Measurements from ENCODE around the gene HINT3. TPM values are rescaled to one million over a fixed set of nuclear protein-coding genes. Genes with fewer than 3 reads are reported as not detected.
A peak's percentile ranks its signal among the peaks of the same experiment; 100 is the strongest.

HINT3 gene
- total RNA-seq, 5 donors from 2014 or later (not counting 1 experiment from before 2014, with no cell fraction given): 8.5 to 11.7 (median 10.5) TPM

- DNase-seq (no peak), ATAC-seq (replicated peaks in 1 of 4) (no peak)
- peak overlapping the region in 2 of 3 donors; percentile 58 to 62 for H3K4me3 Mint-ChIP-seq
- CTCF ChIA-PET: interaction anchor here (0.6 to 1.5 kb wide), 4 partner anchors 38 to 137 kb away, joined by 3 to 13 read pairs (median 5); partner anchors contain the start of gene HINT3 (in 1 of the 2)
- no peaks in the 10 kb centered on the region for H3K9me3 ChIP-seq
- peaks cover 6 to 11% of the 10 kb centered on the region in 2 experiments for H3K4me1 ChIP-seq (ENCODE audit: control insufficient read depth in 1 of 2, extremely low read depth in 1 of 2, insufficient read depth in 2 of 2, low read length in 2 of 2)
- H3K27me3 ChIP-seq (replicated peaks in 1 of 2; ENCODE audit: control insufficient read depth in 2 of 2, extremely low read depth in 1 of 2, insufficient read depth in 2 of 2, low read length in 1 of 2): no peaks in the 10 kb centered on the region
- H3K4me1 Mint-ChIP-seq: peaks cover 15 to 27% (median 24%) of the 10 kb centered on the region in 3 donors
- peak overlapping the region; percentile 77 to 86 for H3K27ac Mint-ChIP-seq
- H3K27me3 Mint-ChIP-seq: no peaks in the 10 kb centered on the region
- no peak overlapping the region for H3K4me3 ChIP-seq (ENCODE audit: control insufficient read depth in 1 of 2, extremely low read depth in 1 of 2, low read length in 1 of 2)
- H3K36me3 Mint-ChIP-seq: peaks cover 39% of the 10 kb centered on the region
- peaks cover 12 to 43% of the 10 kb centered on the region in 2 donors for H3K36me3 ChIP-seq (ENCODE audit: control insufficient read depth in 2 of 2, extremely low read depth in 1 of 2, insufficient read depth in 1 of 2, low read length in 1 of 2)
- no CpG with 5 or more reads among the region's 4 CpGs for WGBS (ENCODE audit: insufficient coverage)
- peak overlapping the region; percentile 82 for H3K27ac ChIP-seq (ENCODE audit: low read length)
- no peaks in the 10 kb centered on the region for H3K9me3 Mint-ChIP-seq
- POLR2A ChIA-PET: no interaction called here
Measured at GRCh38 chr6:125918230-125918629, 38.3 kb upstream of the HINT3 start.

DNA sequence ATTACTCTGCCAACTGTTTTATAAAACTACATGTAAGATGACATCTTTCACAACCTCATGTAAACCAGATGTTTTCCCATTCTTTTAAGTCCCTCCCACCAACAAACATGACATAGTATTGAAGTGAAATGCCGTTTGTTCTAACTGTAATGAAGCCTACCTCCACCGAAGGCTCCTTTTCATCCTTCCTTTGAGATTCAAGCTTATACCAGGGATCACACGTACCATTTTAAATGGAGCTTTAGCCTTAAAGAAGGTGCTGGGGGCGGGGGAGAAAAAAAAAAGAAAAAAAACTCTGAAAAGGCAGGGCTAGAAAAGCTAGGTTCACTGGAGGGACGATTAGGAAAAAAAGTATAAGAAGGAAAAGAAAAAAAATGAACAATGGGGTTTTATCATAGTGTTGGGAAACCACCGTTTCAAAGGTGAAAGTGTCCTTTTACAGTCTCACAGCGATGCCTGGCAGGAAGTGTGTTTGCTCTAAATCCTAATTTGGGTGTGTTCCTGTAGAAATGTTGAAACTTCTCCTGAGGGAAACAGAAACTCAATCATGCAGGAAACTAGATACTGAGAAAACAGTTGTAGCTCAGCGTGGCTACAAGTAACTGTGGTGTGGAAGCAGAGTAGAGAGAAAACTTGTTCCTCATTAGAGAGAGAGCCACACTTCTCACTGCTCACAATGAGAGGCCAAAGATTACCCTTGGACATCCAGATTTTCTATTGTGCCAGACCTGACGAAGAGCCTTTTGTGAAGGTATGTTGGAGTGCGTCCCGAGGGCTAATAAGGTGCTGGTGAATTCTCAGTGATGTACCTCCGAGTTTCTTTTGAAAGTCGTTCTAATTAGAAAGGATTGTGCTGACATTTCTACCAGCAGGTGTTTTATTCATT is 37.6 kb upstream of the HINT3 start:
- Mint-ChIP-seq H3K36me3 (peaks cover 45% of the 10 kb centered on the region), H3K27ac (peak overlapping the region; percentile 77 to 86), H3K4me3 (peak overlapping the region; percentile 58 to 68 (median 62)), H3K9me3 (no peaks in the 10 kb centered on the region), H3K27me3 (no peaks in the 10 kb centered on the region), H3K4me1 (peaks cover 22 to 34% (median 24%) of the 10 kb centered on the region in 3 donors)
- ChIA-PET CTCF (interaction anchor here (0.6 to 1.5 kb wide), 8 partner anchors 14 to 138 kb away, joined by 3 to 13 read pairs (median 4); partner anchors contain the start of genes HINT3 (in 1 of the 2) and NCOA7 (in 1 of the 2)), POLR2A (interaction anchor here in 1 of 2 donors (0.6 kb wide), 2 partner anchors 130 to 525 kb away, joined by 4 to 5 read pairs; no protein-coding TSS in a partner anchor)
- peaks cover 13 to 47% of the 10 kb centered on the region in 2 donors for H3K36me3 ChIP-seq (ENCODE audit: control insufficient read depth in 2 of 2, extremely low read depth in 1 of 2, insufficient read depth in 1 of 2, low read length in 1 of 2)
- H3K4me1 ChIP-seq (ENCODE audit: control insufficient read depth in 1 of 2, extremely low read depth in 1 of 2, insufficient read depth in 2 of 2, low read length in 2 of 2): peaks cover 6 to 11% of the 10 kb centered on the region in 2 experiments
- H3K27ac ChIP-seq (ENCODE audit: low read length): peak overlapping the region; percentile 82
- 10% methylated on average over 7 of the region's 13 CpGs for WGBS (ENCODE audit: insufficient coverage)
- no peak overlapping the region for H3K4me3 ChIP-seq (ENCODE audit: control insufficient read depth in 1 of 2, extremely low read depth in 1 of 2, low read length in 1 of 2)
- no peaks in the 10 kb centered on the region for H3K9me3 ChIP-seq
- H3K27me3 ChIP-seq (replicated peaks in 1 of 2; ENCODE audit: control insufficient read depth in 2 of 2, extremely low read depth in 1 of 2, insufficient read depth in 2 of 2, low read length in 1 of 2): no peaks in the 10 kb centered on the region
- ATAC-seq (replicated peaks in 1 of 4): peak; percentile 73 to 98 (median 84)
- peak in 28 of 35 experiments; percentile 5 to 79 (median 30) for DNase-seq

- Mint-ChIP-seq H3K4me3 (peak overlapping the region; percentile 58 to 68 (median 62)), H3K27ac (peak overlapping the region; percentile 77 to 86), H3K9me3 (no peaks in the 10 kb centered on the region), H3K4me1 (peaks cover 22 to 36% (median 24%) of the 10 kb centered on the region in 3 donors), H3K27me3 (no peaks in the 10 kb centered on the region), H3K36me3 (peaks cover 50% of the 10 kb centered on the region)
- DNase-seq (no peak), ATAC-seq (replicated peaks in 1 of 4) (no peak)
- H3K27me3 ChIP-seq (replicated peaks in 1 of 2; ENCODE audit: control insufficient read depth in 2 of 2, extremely low read depth in 1 of 2, insufficient read depth in 2 of 2, low read length in 1 of 2): no peaks in the 10 kb centered on the region
- no peaks in the 10 kb centered on the region for H3K9me3 ChIP-seq
- ChIA-PET POLR2A (interaction anchor here (0.5 to 0.6 kb wide), 2 partner anchors 52 to 142 kb away, joined by 3 to 5 read pairs; no protein-coding TSS in a partner anchor), CTCF (interaction anchor here in 1 of 2 donors (0.9 to 1.4 kb wide), 5 partner anchors 15 to 138 kb away, joined by 3 to 8 read pairs (median 5); partner anchors contain the start of genes HINT3 and NCOA7)
- H3K4me3 ChIP-seq (ENCODE audit: control insufficient read depth in 1 of 2, extremely low read depth in 1 of 2, low read length in 1 of 2): no peak overlapping the region
- H3K36me3 ChIP-seq (ENCODE audit: control insufficient read depth in 2 of 2, extremely low read depth in 1 of 2, insufficient read depth in 1 of 2, low read length in 1 of 2): peaks cover 13 to 53% of the 10 kb centered on the region in 2 donors
- no CpG with 5 or more reads among the region's 3 CpGs for WGBS (ENCODE audit: insufficient coverage)
- peak overlapping the region; percentile 63 for H3K27ac ChIP-seq (ENCODE audit: low read length)
- H3K4me1 ChIP-seq (ENCODE audit: control insufficient read depth in 1 of 2, extremely low read depth in 1 of 2, insufficient read depth in 2 of 2, low read length in 2 of 2): peaks cover 6 to 11% of the 10 kb centered on the region in 2 experiments
Measured at GRCh38 chr6:125919618-125920017, 37.0 kb upstream of the HINT3 start.

- ATAC-seq (replicated peaks in 1 of 4) (no peak), DNase-seq (no peak)
- Histone ChIP-seq H3K4me1 (ENCODE audit: control insufficient read depth in 1 of 2, extremely low read depth in 1 of 2, insufficient read depth in 2 of 2, low read length in 2 of 2) (peaks cover 6 to 11% of the 10 kb centered on the region in 2 experiments), H3K36me3 (ENCODE audit: control insufficient read depth in 2 of 2, extremely low read depth in 1 of 2, insufficient read depth in 1 of 2, low read length in 1 of 2) (peaks cover 11 to 56% of the 10 kb centered on the region in 2 donors), H3K9me3 (no peaks in the 10 kb centered on the region), H3K27me3 (replicated peaks in 1 of 2; ENCODE audit: control insufficient read depth in 2 of 2, extremely low read depth in 1 of 2, insufficient read depth in 2 of 2, low read length in 1 of 2) (no peaks in the 10 kb centered on the region), H3K4me3 (ENCODE audit: control insufficient read depth in 1 of 2, extremely low read depth in 1 of 2, low read length in 1 of 2) (no peak overlapping the region), H3K27ac (ENCODE audit: low read length) (no peak overlapping the region)
- Mint-ChIP-seq H3K9me3 (no peaks in the 10 kb centered on the region), H3K4me1 (peaks cover 22 to 39% (median 24%) of the 10 kb centered on the region in 3 donors), H3K27me3 (no peaks in the 10 kb centered on the region), H3K36me3 (peaks cover 43% of the 10 kb centered on the region), H3K27ac (no peak overlapping the region), H3K4me3 (no peak overlapping the region)
- POLR2A ChIA-PET: interaction anchor here in 1 of 2 donors (0.6 to 1.1 kb wide), 2 partner anchors 34 to 352 kb away, joined by 4 read pairs; partner anchors contain the start of gene HINT3
- CTCF ChIA-PET: interaction anchor here in 1 of 2 donors (1.3 kb wide), 1 partner anchor 16 kb away, joined by 5 read pairs; no protein-coding TSS in a partner anchor
- WGBS (ENCODE audit: insufficient coverage): 96% methylated on average over 6 of the region's 8 CpGs
Measured at GRCh38 chr6:125922322-125922860, 34.2 kb upstream of the HINT3 start.

GRCh38 chr6:125923366-125923877 is 33.1 kb upstream of the HINT3 start:
- H3K4me1 Mint-ChIP-seq: peaks cover 14 to 31% (median 17%) of the 10 kb centered on the region in 3 donors
- no peaks in the 10 kb centered on the region for H3K9me3 ChIP-seq
- H3K27ac ChIP-seq (ENCODE audit: low read length): no peak overlapping the region
- no peaks in the 10 kb centered on the region for H3K27me3 ChIP-seq (replicated peaks in 1 of 2; ENCODE audit: control insufficient read depth in 2 of 2, extremely low read depth in 1 of 2, insufficient read depth in 2 of 2, low read length in 1 of 2)
- WGBS (ENCODE audit: insufficient coverage): 71% methylated on average over 2 of the region's 4 CpGs
- H3K36me3 ChIP-seq (ENCODE audit: control insufficient read depth in 2 of 2, extremely low read depth in 1 of 2, insufficient read depth in 1 of 2, low read length in 1 of 2): peaks cover 11 to 67% of the 10 kb centered on the region in 2 donors
- ChIA-PET CTCF (interaction anchor here (0.6 to 1.5 kb wide), 3 partner anchors 17 to 615 kb away, joined by 3 to 4 read pairs (median 4); no protein-coding TSS in a partner anchor), POLR2A (no interaction called here)
- peaks cover 6 to 7% of the 10 kb centered on the region in 2 experiments for H3K4me1 ChIP-seq (ENCODE audit: control insufficient read depth in 1 of 2, extremely low read depth in 1 of 2, insufficient read depth in 2 of 2, low read length in 2 of 2)
- H3K36me3 Mint-ChIP-seq: peaks cover 51% of the 10 kb centered on the region
- H3K4me3 Mint-ChIP-seq: no peak overlapping the region
- H3K27ac Mint-ChIP-seq: no peak overlapping the region
- no peak for ATAC-seq (replicated peaks in 1 of 4)
- H3K4me3 ChIP-seq (ENCODE audit: control insufficient read depth in 1 of 2, extremely low read depth in 1 of 2, low read length in 1 of 2): no peak overlapping the region
- no peaks in the 10 kb centered on the region for H3K27me3 Mint-ChIP-seq
- DNase-seq: no peak
- no peaks in the 10 kb centered on the region for H3K9me3 Mint-ChIP-seq
